ENCODE data around the gene GDF10. TPM values are rescaled to one million over a fixed set of nuclear protein-coding genes. Genes with fewer than 3 reads are reported as not detected.

The GDF10 gene
- total RNA-seq, 4 donors from 2014 or later = 1.3 to 1.4 TPM; not detected in 2

DNA sequence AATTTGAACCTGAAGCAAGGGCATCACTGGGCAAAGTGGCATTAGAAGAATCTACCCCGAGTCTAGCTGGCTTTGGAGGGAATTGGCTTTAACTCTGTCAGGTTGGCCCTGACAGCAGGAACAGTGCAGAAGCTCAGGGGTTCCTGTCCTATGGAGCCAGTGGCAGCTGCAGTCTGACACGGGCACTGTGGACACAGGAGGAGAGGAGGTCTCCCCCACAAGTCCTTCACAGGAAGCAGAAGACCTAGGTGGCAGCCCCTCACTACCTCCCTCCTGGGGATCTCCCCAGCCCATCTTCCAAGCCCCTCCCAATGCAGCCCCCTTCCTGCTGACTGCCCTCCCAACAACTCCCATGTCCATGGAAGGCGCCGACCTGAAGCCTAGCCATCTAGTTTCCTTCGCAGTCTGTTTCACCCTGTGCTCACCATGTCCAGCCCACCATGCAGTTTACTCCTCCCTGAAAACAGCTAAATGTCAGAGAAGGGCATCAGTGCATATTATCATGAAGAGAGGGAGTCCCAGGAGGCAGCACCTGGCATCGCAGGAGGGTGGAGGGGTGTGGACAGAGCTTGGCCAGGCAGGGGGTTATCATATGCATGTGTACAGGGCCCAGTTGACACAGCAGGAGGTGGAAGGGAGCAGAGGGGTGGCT, 17.9 kb upstream of the GDF10 start:
- Histone ChIP-seq H3K4me3 (no peak overlapping the region), H3K36me3 (no peaks in the 10 kb centered on the region), H3K9me3 (no peaks in the 10 kb centered on the region), H3K4me1 (peaks cover 12% of the 10 kb centered on the region), H3K27ac (no peak overlapping the region), H3K27me3 (no peaks in the 10 kb centered on the region)
- TF ChIP-seq, protein P1, sequence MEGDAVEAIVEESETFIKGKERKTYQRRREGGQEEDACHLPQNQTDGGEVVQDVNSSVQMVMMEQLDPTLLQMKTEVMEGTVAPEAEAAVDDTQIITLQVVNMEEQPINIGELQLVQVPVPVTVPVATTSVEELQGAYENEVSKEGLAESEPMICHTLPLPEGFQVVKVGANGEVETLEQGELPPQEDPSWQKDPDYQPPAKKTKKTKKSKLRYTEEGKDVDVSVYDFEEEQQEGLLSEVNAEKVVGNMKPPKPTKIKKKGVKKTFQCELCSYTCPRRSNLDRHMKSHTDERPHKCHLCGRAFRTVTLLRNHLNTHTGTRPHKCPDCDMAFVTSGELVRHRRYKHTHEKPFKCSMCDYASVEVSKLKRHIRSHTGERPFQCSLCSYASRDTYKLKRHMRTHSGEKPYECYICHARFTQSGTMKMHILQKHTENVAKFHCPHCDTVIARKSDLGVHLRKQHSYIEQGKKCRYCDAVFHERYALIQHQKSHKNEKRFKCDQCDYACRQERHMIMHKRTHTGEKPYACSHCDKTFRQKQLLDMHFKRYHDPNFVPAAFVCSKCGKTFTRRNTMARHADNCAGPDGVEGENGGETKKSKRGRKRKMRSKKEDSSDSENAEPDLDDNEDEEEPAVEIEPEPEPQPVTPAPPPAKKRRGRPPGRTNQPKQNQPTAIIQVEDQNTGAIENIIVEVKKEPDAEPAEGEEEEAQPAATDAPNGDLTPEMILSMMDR (IDR thresholded peaks at IDR 0.05) = no peak
- no peak for TF ChIP-seq POLR2AphosphoS5 (IDR thresholded peaks at IDR 0.05)
- no peak for TF ChIP-seq POLR2A (IDR thresholded peaks at IDR 0.05)
- no peak for TF ChIP-seq EP300 (IDR thresholded peaks at IDR 0.05)
- peak in 1 of 2 donors; percentile 65 for DNase-seq (ENCODE audit: low spot score in 2 of 2)
- WGBS = 88% methylated on average over 5 of the region's 6 CpGs

DNA sequence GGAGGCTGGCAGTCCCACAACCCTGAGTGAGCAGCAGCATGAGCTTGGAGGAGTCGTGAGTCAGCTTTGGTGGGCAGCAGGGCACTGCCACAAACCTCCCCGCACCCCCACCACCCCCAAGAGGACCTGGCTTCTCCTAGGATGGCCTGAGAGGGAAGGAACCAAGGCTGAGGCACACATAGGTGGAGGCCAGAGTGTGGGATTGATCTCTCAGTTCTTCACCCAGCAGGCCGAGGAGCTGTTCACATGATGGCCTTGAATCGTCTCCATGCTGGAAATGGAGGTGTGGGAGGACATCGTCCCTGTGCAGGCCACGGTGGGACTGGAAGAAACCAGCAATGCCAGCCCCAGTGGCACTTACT, 17.4 kb upstream of the GDF10 start:
- no peak overlapping the region for H3K4me3 ChIP-seq
- no peaks in the 10 kb centered on the region for H3K27me3 ChIP-seq
- H3K4me1 ChIP-seq = peaks cover 16% of the 10 kb centered on the region
- no peak for TF ChIP-seq POLR2AphosphoS5 (IDR thresholded peaks at IDR 0.05)
- TF ChIP-seq, protein P1 (IDR thresholded peaks at IDR 0.05) = no peak
- TF ChIP-seq POLR2A (IDR thresholded peaks at IDR 0.05) = no peak
- TF ChIP-seq EP300 (IDR thresholded peaks at IDR 0.05) = no peak
- H3K36me3 ChIP-seq = no peaks in the 10 kb centered on the region
- 87% methylated on average over 4 of the region's 6 CpGs for WGBS
- DNase-seq (ENCODE audit: low spot score in 2 of 2) = peak in 1 of 2 donors; percentile 35
- H3K9me3 ChIP-seq = no peaks in the 10 kb centered on the region
- H3K27ac ChIP-seq = no peak overlapping the region

DNA sequence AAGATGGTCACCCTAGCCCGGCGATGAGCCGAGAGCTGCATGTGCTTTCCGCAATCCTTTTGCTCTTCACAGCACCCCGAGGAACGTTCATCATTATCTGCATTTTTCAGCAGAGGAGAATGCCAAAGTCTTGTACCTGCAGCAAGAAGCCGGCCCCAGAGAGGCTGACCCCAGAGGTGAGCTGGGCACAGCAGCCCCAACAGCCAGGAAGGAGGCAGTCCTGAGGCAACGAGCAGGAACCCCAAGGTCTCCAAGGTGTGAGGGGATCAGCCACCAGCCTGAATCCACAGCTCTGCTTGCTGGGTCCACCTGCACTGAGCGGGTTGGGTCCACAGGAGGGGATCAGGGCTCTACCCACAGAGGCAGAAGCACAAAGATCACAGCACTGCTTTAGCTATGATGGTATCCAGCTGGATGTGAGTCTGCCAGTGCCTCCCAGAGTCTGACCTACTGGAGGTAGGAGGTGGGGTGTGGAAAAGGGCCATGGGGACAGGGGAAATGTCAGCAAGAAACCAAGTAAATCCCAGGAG, 16.8 kb upstream of the GDF10 start:
- Histone ChIP-seq H3K9me3 (no peaks in the 10 kb centered on the region), H3K27me3 (no peaks in the 10 kb centered on the region), H3K27ac (no peak overlapping the region), H3K36me3 (no peaks in the 10 kb centered on the region), H3K4me3 (no peak overlapping the region), H3K4me1 (peaks cover 16% of the 10 kb centered on the region)
- TF ChIP-seq, protein P1 (IDR thresholded peaks at IDR 0.05) = no peak
- TF ChIP-seq POLR2A (IDR thresholded peaks at IDR 0.05) = no peak
- TF ChIP-seq EP300 (IDR thresholded peaks at IDR 0.05) = no peak
- 93% methylated on average over 9 of the region's 9 CpGs for WGBS
- DNase-seq (ENCODE audit: low spot score in 2 of 2) = peak in 1 of 2 donors; percentile 60

DNA sequence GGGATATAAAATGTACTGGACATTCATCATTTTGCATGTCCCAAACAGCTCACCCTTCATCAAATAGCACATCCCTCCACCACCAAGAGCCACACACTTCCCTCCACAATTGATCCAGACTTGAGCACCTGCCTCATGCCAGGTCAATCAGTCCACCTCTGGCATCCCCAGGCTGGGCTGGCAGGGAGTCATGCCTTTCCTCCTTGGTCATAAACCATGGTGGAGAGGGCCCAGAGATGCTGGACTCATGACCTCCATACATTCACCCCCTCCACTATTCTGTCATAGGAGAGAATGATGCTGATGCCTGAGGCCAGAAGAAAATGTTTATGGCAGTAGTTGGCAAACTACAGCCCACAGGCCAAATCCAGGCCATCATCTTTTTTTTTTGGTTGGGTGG, 16.1 kb upstream of the GDF10 start:
- no peaks in the 10 kb centered on the region for H3K27me3 ChIP-seq
- no peaks in the 10 kb centered on the region for H3K36me3 ChIP-seq
- H3K4me3 ChIP-seq = no peak overlapping the region
- TF ChIP-seq POLR2AphosphoS5 (IDR thresholded peaks at IDR 0.05) (no peak), EP300 (IDR thresholded peaks at IDR 0.05) (no peak), POLR2A (IDR thresholded peaks at IDR 0.05) (no peak)
- TF ChIP-seq, protein P1 (IDR thresholded peaks at IDR 0.05) = no peak
- peak in 1 of 2 donors; percentile 61 for DNase-seq (ENCODE audit: low spot score in 2 of 2)
- peaks cover 16% of the 10 kb centered on the region for H3K4me1 ChIP-seq
- no peaks in the 10 kb centered on the region for H3K9me3 ChIP-seq
- H3K27ac ChIP-seq = no peak overlapping the region

DNA sequence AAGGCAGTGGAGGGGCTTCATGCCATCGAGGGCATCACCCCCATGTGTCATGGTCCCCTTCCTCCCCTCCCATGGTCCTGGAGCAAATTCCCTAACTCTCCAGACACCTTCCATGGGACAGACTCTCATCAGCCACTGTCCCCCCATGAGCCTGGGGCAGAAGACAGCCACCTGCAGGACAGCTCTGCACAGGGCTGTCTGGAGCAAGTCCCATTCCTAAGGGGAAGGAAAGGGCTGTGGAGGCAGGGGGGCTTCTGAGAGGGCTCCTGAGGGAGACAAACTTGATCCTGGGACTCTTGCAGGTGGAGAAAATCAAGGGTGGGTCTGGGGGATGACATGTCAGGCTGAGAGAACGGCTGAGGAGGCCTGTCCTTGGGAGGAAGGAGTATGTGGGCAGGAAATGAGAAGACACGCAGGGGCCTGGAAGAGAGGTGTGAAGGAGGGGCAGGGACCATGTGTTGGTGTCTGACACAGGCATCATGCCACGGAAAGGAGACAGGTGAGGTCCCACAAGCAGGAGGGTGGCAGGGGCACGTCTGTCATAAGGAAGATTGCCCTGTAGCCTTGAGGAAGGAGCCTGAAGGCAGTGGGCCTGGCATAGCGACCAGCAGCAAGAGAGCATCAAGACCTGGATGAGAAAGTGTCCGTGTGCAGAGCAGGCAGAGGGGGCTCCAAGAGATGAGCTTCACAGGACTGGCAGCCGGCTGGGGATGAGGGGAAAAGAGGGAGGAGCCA, 14.4 kb upstream of the GDF10 start:
- TF ChIP-seq POLR2A (IDR thresholded peaks at IDR 0.05) (no peak), EP300 (IDR thresholded peaks at IDR 0.05) (no peak), POLR2AphosphoS5 (IDR thresholded peaks at IDR 0.05) (no peak)
- TF ChIP-seq, protein P1 (IDR thresholded peaks at IDR 0.05) = no peak
- Histone ChIP-seq H3K27me3 (peaks cover 8% of the 10 kb centered on the region), H3K27ac (no peak overlapping the region), H3K9me3 (no peaks in the 10 kb centered on the region), H3K36me3 (no peaks in the 10 kb centered on the region), H3K4me1 (peaks cover 16% of the 10 kb centered on the region), H3K4me3 (no peak overlapping the region)
- peak in 1 of 2 donors; percentile 67 for DNase-seq (ENCODE audit: low spot score in 2 of 2)
- WGBS = 78% methylated on average over 8 of the region's 8 CpGs
